Stimulated activated CD4-positive, alpha-beta T cell treated with anti-CD3 and anti-CD28 coated beads, TNF-alpha, amount 100 ng/mL, for 4 hours (primary cell): ENCODE results near the gene ATP6V0C.

Experiments used
- DNase-seq, 3 experiments: peaks; one replicate each; pipeline ENCODE4 v3.0.0-alpha.2; 2020; ENCODE audit warnings: low read depth in 3 of 3

Gene ATP6V0C

DNA sequence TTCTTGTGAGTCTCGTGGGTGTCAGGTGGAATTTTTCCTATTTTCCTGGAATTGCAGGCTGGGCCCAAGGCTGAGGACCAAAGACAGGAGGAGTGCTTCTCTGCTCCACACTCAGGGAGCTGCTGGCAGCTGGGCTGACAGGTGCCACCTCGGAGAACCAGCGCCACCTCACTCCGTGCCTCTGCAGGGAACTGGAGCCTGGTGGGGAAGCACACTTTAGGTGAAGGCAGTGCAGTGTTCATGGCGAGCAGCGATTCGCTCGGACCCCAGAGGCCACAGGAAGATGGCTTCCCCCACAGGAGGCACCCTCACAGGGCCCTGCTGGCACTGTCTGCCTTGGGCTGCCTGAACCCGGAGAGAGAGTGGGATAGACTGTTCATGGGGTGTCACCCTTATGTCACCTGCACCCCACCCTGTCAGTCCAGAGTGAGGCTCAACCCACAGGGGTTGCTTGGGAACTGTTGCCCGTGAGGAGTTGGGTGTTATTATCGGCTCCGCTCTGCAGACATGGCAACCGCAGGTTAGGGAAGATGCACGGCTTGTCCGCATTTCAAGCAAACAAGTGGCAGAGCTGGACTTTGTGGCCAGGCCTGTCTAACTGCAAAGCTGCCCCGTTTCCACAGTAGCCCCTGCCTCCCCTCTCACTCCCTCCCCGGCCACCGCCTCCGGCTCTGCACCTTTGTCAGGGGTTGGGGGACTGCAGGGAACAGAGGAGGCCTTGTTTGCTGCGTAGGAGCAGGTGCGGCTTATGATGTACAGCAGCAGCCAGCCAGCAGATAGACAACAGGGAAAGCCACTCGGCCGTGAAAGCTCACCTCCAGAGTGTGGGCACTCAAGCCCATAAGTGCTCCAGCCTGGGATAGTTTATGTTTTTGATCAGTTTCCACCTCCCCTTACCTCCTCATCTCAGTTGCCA, 23.3 kb upstream of the ATP6V0C start:
- DNase-seq, result no peak

DNA sequence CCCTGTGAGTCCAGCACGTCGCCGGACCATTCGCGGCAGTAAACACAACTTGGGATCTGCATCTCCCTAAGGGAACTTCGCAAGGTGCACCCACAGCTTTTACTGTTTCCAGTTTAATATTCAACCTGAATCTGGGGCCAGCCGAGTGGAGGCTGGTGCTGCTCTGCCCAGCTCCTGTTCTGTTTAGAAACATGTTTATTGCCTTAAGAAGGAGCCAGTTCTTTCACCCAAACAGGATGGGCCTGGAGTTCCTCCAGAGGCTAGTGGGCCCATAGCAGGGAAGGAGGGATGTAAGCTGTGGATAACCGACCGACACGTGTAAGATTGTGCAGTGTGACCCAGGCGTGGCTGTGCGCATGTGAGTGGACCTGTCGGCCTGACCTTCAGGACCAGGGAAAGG, 21.5 kb upstream of the ATP6V0C start:
- no peak for DNase-seq

DNA sequence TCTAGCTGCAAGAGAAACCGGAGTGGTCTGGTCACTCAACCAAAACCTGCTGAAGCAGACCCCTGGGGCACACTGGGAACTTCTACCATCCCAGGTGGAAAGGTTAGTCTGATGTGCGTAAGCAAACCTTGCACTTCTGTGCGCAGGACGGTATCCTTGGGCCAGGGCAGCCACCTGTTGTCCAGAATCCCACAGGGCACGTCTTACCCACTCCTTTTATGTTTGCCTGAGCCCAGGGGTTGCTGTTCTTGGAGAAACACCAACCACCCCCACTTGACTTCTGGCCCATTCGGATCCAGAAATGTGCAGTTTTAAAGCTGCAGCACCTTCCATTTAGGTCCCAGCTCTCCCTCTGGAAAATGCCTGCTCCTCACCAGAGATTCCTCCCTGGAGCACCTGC, 20.1 kb upstream of the ATP6V0C start:
- no peak for DNase-seq

DNA sequence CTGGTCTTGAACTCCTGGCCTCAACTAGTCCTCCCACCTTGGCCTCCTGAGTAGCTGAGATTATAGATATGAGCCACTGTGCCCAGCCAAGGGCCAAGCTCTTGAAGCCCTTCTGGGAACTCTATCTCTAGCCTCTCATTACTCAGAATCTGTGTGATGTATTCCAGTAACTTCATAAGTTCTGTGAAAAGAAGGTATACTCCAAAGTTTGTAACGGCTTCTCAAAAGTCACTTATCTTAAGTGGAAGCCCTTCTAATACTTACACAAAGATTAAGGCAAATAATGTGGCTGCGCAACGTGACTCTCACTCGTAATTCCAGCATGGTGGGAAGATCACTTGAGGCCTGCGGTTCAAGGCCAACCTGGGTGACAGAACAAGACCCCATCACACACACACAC, 19.1 kb upstream of the ATP6V0C start:
- no peak for DNase-seq

DNA sequence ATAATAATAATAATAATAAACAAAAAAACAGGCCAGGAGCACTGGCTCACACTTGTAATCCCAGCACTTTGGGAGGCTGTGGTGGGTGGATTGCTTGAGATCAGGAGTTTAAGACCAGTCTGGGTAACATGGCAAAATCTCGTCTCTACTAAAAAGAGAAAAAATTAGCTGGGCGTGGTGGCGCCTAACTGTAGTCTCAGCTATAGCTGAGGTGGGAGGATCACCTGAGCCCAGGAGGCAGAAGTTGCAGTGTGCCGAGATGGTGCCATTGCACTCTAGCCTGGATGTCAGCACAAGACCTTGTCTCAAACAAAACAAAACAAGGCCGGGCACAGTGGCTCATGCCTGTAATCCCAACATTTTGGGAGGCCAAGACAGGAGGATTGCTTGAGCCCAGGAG, 18.7 kb upstream of the ATP6V0C start:
- no peak for DNase-seq

DNA sequence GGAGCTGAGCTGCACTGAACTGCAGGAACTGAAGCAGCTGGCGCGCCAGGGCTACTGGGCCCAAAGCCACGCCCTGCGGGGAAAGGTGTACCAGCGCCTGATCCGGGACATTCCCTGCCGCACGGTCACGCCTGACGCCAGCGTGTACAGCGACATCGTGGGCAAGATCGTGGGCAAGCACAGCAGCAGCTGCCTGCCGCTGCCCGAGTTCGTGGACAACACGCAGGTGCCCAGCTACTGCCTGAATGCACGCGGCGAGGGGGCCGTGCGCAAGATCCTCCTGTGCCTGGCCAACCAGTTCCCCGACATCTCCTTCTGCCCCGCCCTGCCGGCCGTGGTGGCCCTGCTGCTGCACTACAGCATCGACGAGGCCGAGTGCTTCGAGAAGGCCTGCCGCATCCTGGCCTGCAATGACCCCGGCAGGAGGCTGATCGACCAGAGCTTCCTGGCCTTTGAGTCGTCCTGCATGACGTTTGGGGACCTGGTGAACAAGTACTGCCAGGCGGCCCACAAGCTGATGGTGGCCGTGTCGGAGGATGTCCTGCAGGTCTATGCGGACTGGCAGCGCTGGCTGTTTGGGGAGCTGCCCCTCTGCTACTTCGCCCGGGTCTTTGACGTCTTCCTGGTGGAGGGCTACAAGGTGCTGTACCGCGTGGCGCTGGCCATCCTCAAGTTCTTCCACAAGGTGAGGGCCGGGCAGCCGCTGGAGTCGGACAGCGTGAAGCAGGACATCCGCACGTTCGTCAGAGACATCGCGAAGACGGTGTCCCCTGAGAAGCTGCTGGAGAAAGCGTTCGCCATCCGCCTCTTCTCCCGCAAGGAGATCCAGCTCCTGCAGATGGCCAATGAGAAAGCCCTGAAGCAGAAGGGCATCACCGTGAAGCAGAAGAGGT, 17.3 kb upstream of the ATP6V0C start:
- DNase-seq, result no peak

DNA sequence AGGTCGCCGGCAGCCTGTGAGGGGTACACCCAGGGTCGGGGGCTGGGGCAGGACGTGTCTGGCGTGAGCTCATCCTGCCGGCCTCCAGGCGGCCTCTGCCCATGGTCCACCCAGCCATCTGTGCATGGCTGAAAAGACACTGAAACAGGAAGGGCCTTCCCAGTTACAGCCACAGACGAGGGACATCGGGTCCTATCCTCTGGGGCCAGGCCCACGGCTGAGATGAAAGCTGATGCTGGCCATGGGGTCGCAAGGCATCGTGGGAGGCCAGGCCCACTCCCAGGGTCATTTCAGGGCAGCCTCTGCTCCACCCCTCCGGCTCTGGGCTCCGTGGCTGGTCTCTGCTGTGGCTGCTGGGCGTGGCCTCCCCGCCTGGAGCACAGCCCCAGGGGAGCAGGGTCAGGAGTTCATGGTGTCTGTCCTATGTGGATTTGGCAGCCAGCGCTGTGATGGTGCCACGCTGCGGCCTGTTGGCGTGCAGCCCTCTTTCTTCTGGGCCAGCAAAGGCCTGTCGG, 16.6 kb upstream of the ATP6V0C start:
- no peak for DNase-seq

DNA sequence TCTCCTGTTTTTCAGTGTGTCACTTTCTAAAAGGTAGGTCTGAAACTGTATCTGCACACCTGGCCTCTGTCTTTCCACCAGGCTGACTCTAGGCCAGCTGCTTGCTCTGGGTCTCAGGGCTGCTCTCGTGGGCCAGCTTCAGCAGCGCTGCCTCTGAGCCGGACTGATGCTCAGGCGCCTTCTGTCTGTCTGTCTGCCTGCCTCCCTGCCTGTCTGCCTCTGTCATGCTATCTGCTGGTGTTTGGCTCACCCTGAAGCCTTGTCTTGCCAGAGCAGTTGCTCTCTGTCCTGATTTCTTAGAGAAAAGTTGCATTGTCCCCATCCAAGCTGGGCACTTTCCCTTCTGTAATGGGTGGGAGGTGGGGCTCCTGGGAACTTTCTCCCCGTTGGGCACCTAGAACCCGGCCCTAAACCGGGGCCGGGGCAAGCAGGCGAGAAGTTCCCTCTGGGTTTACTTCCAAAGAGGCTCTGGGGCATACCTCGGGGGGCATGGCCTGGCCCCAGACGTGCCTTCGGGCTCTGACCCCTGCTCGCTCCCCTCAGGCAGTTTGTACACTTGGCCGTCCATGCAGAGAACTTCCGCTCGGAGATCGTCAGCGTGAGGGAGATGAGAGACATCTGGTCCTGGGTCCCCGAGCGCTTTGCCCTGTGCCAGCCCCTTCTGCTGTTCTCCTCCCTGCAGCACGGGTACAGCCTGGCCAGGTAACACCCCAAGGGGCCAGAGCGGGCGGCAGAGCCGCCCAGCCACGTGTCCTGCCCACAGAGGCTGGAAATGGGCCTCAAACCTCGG, 15.9 kb upstream of the ATP6V0C start:
- no peak for DNase-seq

DNA sequence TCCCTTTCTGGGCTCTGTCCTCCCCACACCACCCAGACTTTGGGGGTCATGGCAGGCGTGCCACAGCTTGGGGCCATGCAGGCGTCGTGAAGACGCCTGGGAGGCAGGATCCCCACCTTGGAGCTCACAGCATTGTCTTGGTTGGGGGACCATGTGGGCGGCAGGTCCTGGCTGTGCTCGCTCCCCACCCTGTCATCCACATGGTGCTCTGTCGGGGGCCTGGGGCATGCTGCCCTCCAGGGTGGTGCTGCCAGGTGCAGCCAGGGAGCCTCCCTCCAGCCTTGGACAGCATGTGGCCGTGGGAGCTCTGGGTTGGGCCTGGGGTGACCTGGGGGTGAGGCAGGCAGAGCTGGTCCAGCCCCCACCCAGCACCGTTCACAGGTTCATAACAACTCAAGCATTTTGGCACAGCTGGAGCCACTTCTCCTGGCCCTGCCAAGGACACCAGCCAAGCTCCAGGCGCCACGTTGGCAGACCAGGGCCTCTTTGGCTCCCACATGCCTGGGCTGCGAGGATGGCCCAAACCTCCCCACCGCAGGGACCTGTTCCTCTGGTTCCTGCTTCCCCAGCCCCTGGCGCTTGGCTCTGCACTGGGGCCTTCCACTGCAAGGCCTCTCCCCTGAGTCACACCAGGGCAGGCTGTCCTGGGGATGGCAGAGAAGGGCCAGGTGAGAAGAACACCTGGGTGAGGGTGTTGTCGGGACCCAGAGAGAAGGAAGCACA, 15.1 kb upstream of the ATP6V0C start:
- no peak for DNase-seq

DNA sequence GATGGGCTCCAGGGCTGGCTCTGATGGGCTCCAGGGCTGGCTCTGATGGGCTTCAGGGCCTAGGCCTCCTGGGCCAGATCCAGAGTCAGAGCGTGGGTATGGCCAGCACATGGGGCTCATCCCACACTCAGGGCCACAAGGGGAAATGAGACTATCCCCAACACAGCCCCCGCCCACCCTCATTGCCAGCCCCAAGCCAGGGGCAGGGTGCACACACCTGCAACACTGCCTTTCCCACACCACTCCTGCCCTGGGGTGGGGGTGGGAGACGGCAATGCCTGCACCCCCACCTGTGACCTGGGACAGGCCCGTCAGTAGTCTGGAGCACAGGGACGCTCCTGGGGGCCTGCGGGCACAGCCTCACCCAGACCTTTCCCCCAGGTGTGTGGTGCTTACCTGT, 14.3 kb upstream of the ATP6V0C start:
- no peak for DNase-seq

DNA sequence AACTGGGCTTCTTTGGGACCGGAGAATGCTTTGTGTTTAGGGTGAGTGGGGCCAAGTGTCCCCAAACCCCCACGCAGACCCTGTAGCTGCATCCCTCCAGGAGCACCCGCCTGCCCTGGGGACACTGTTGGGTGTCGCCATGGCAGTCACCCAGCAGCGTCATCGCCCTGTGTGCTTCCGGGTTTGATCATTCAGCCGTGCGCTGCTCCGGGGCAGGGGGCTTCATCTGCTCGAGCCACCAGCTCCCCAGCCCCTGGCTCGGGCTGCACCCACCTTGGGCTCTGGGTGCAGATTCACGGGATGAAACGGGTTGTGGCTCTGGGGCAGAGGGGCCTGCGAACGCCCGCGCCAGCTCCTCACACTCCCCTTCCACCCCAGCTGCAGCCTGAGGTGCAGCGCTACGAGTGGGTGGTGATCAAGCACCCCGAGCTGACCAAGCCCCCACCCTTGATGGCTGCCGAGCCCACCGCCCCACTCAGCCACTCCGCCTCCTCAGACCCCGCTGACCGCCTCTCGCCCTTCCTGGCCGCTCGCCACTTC, 13.8 kb upstream of the ATP6V0C start:
- DNase-seq, result no peak

DNA sequence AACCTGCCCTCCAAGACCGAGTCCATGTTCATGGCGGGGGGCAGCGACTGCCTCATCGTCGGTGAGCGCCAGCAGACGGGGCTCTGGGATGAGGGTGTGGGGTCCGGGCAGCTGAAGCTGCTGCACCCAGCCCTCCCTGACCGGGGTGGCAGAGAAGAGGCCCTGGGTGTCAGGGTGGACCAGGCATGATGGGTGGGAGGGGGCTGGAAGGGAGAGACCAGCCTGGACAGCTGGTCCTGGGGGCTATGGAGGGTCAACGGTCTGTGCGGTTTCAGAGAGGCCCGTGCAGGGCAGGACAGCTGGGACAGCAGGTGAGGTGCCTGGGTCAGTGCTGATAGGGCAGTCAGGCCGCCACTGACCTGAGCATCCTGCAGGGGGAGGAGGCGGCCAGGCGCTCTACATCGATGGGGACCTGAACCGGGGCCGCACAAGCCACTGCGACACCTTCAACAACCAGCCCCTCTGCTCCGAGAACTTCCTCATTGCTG, 13.3 kb upstream of the ATP6V0C start:
- DNase-seq, result no peak

DNA sequence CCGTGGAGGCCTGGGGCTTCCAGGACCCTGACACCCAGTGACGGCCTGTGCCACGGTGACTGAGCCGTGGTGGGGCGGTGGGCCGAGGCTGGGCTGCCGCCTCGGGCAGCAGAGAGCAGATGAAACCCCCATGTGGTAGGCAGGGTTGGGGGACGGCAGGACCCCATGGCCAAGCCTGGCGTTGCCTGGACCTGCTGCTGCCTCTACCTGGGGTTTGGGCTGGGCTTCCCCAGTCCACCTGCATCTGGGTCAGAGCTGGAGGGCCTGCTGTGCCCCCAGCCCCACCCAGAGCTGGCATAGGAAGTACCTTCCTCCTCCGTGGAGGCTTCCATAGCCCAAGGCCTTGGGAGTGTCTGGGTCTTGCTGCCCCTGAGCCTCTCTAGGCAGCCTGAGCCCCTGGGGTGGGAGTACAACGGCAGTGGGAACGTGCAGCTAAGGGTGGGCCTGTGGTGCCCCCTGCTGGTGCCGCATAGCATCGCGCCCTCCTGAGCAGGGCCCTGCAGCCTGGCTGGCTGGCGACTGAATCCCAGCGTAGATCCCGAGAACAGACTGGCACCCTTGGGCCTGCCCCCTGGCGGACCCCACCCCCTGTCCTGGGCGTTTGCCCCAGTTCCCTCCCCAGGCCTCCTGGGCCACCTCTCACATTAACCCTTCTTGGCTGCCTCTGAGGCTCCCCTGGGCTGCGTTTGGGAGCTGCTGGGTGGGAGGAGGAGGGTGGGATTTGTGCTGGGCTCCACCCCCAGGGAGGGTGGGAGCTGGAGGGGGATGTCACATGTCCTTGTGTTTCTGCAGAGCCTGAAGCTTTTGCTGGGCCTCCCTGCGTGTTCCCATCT, 12.6 kb upstream of the ATP6V0C start:
- DNase-seq, result peak; percentile 64 to 65 (median 64)

DNA sequence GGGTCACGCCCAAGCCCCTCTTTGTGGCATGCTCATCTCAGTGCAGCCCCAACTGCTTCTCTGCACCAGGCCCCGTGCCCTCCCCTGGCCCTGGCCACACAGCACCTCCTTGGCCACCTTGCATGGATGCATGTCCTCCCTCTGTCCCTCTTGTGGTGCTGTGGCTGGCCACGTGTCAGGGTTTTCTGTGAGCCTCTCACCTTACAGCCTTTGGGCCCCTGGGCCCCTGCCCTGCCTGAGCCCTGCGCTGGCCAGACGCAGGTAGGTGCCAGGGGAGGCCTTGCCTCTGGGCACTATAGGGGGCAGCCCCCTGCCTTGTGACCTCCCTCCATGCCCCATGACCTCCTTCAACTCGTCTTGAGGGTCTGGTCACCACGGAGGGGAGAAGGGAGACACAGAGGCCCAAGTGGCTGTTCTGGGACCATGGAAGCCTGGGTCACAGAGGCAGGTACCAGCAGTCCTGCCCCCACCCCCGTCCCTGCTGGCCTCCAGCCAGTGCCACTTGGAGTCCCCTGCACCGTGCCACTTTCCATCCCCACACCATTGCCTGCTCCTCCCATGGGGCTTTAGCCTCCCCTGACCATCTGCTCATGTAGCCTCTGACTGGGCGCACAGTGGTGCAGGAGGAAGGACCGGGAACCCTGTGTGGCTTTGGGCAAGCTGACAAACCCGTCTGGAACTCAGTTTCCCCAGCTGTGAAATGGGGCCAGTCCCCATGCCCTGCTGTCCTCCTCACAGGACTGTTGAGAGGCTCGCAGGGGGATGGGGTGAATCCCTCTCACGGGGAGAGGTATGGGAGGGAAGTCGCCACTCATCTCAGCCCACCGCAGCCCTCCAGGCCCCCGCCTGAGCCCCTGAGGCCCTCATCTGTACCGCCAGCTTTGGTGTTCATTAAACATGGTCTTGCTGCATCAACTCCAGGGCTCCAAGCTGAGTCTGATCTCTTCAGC, 11.5 kb upstream of the ATP6V0C start:
- DNase-seq, result no peak

DNA sequence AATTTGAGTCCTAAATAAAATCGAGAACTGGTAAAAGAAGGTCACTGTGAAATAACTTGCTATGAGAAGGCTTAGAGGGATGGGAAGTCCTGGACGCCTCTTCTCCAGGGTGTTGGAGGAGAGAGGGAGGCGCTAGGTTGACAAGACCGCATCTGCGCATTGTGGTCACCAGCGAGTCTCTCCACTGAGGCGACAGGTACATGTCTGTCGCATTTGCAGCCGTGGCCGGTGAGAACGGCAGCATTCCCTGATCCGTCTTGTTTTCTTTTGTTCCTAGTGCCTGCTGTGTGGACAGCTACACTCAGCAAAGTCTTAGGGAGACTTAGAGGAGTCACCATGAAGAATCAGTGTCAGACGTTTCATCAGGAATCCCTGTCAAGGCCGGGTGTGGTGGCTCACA, 8.1 kb upstream of the ATP6V0C start:
- DNase-seq, result no peak

DNA sequence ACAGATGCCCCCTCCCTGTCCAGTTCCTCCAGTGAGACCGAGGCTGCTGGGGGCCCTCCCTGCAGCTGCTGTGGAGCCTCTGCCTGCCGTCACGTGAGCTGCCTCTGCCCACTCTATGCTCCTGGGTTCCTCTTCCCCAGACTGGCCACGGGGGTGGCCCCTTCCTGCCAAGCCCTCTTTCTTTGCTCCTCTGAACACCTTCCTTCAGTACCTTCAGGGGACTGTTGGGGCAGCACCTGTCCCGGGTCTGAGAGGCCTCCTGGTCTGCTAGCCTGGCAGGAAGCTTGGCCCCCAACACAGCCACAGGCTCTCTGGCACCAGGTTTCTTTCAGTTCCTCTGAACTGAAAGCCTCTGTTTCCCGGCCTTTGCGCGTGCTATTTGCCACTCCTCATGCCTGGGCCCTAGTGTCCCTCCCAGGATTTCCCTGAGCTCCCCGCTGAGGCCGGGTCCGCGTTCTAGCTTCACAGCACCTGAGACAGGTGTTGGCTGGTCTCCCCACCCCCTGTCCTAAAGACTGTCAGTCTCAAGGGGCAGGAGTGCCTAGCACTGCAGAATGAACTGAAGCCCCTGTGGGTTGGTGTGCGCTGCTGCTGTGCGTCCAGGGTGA, 6.6 kb upstream of the ATP6V0C start:
- no peak for DNase-seq

DNA sequence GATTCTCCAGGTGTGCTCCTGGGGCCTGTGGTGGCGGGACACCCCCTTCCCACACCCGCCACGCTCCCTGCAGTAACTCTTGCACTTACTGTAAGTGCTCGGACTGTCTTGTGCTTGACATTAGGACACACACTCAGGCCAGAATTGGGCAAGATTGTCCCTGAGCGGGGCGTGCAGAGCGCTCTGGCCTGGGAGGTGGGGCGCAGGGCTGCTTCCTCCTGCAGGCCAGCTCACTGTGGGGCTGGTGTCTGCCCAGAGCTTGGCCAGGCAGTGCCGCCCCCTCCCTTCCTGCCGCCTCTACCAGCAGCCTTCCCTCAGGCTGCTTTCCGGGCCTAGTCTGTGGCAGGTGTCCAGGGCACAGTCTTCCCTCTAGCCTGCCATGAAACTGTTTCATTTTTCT, 6.1 kb upstream of the ATP6V0C start:
- no peak for DNase-seq

DNA sequence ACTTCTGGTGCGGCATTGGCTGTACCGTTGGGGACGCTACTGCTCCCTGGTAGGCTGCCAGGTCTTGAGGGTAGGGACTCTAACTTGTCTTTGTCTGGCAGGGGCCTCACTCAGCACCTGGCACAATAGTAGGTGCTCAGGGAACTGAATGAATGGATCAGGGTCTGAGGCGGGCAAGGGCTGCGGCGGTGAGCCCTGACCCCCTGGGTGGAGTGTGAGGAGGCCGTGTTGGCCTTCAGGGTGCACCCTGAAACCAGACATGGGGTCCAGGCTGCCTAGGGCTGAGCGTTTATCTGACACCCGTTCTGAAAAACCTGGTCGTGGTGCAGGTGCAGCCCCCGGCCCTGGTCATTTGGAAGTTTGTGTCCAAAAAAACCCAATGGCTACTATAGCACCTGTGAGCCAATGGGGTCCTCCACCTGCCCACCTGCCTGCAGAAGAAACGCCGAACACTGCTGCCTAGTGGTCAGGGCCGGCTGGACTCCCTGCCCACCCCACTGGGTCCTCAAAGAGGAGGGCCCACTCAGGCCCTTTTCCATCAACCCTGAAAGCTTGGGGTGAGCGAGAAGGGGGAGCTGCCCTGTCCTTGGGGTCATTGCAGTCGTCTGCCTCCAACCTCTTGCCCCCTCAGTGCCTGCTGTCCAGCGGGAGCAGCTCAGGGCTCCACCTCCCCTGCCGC, 4.9 kb upstream of the ATP6V0C start:
- DNase-seq, result no peak
